ENCODE results near the gene UBE4B. TPM values are rescaled to one million over a fixed set of nuclear protein-coding genes. Genes with fewer than 3 reads are reported as not detected.

The UBE4B gene
- total and polyA plus RNA-seq, 2 of the 13 experiments (the other 11 are each of a cell fraction or from before 2014, with no cell fraction given): 15.2 to 24.8 TPM

DNA sequence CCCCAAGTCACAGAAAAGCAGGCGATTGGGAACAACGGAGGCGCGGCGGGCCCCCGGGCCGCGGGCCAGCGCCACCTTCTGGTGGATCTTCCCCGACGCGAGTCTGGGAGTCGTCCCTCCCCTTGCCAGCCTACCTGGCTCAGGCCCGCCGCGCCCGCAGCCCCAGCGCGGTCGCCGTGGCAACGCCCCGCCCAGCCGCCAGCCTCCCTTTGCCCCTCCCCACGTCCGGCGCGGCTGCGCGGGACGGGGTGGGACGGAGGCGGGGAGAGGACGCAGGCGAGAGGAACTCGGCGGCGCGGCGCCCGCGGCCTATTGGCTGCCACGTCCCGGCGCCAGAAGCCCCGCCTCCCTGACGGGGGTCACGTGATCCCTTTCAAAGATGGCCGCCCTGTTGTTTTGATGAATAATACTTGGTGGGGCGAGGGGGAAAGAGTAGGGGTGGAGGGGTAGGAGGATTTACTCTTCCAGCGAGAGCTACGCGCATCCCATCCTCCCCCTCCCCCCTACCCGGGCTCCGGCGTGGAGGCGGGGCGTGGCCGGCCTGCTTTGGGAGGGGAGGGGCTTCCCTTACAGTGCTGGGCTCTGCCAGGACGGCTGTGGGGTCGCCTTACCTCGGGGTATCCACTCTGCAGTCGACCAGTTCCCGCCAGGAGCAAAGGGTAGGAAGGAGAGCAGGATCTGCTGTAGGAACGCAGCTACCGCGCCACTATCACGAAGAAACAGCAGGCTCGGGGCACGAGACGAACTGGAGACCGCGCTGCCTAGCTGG is at the start of gene UBE4B (continued):
- TF ChIP-seq, protein P1, sequence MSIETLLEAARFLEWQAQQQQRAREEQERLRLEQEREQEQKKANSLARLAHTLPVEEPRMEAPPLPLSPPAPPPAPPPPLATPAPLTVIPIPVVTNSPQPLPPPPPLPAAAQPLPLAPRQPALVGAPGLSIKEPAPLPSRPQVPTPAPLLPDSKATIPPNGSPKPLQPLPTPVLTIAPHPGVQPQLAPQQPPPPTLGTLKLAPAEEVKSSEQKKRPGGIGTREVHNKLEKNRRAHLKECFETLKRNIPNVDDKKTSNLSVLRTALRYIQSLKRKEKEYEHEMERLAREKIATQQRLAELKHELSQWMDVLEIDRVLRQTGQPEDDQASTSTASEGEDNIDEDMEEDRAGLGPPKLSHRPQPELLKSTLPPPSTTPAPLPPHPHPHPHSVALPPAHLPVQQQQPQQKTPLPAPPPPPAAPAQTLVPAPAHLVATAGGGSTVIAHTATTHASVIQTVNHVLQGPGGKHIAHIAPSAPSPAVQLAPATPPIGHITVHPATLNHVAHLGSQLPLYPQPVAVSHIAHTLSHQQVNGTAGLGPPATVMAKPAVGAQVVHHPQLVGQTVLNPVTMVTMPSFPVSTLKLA (IDR thresholded peaks at IDR 0.05): peak; percentile 34; the same call in 1 of the 2 replicates
- TF ChIP-seq PAF1 (CRISPR knock-in tag; IDR thresholded peaks at IDR 0.05) (no peak), RBAK (CRISPR knock-in tag; IDR thresholded peaks at IDR 0.05) (no peak), ASH2L (IDR thresholded peaks at IDR 0.05; ENCODE audit: insufficient read length, low read depth, low read length) (peak; percentile 55), FOSL1 (CRISPR knock-in tag; IDR thresholded peaks at IDR 0.05; ENCODE audit: borderline replicate concordance) (no peak), HMGA1 (CRISPR knock-in tag; conservative IDR thresholded peaks at IDR 0.05) (no peak), ELF4 (CRISPR knock-in tag; IDR thresholded peaks at IDR 0.05; ENCODE audit: borderline replicate concordance) (no peak), PHB2 (IDR thresholded peaks at IDR 0.05; ENCODE audit: partially characterized antibody) (no peak), CEBPB (IDR thresholded peaks at IDR 0.05; ENCODE audit: borderline replicate concordance, low read depth, low read length) (no peak), NRL (CRISPR knock-in tag; IDR thresholded peaks at IDR 0.05; ENCODE audit: borderline replicate concordance) (no peak), FOXA1 (IDR thresholded peaks at IDR 0.05) (no peak), FOXA1 (CRISPR knock-in tag; IDR thresholded peaks at IDR 0.05) (no peak), ZNF33A (CRISPR knock-in tag; IDR thresholded peaks at IDR 0.05; ENCODE audit: borderline replicate concordance) (no peak), CHD4 (IDR thresholded peaks at IDR 0.05; ENCODE audit: borderline replicate concordance, low read length) (no peak), ZNF891 (CRISPR knock-in tag; IDR thresholded peaks at IDR 0.05) (peak; percentile 69), KDM2A (CRISPR knock-in tag; IDR thresholded peaks at IDR 0.05; ENCODE audit: borderline replicate concordance, low read depth) (peak; percentile 55), ZNF33B (CRISPR knock-in tag; IDR thresholded peaks at IDR 0.05) (no peak), POLR2AphosphoS2 (IDR thresholded peaks at IDR 0.05; ENCODE audit: low read depth, low read length) (no peak), SIN3A (IDR thresholded peaks at IDR 0.05; ENCODE audit: borderline replicate concordance, low read depth, low read length) (peak; percentile 16; the same call in 1 of the 2 replicates), ZNF589 (CRISPR knock-in tag; conservative IDR thresholded peaks at IDR 0.05) (no peak)
- TF ChIP-seq, protein P2, sequence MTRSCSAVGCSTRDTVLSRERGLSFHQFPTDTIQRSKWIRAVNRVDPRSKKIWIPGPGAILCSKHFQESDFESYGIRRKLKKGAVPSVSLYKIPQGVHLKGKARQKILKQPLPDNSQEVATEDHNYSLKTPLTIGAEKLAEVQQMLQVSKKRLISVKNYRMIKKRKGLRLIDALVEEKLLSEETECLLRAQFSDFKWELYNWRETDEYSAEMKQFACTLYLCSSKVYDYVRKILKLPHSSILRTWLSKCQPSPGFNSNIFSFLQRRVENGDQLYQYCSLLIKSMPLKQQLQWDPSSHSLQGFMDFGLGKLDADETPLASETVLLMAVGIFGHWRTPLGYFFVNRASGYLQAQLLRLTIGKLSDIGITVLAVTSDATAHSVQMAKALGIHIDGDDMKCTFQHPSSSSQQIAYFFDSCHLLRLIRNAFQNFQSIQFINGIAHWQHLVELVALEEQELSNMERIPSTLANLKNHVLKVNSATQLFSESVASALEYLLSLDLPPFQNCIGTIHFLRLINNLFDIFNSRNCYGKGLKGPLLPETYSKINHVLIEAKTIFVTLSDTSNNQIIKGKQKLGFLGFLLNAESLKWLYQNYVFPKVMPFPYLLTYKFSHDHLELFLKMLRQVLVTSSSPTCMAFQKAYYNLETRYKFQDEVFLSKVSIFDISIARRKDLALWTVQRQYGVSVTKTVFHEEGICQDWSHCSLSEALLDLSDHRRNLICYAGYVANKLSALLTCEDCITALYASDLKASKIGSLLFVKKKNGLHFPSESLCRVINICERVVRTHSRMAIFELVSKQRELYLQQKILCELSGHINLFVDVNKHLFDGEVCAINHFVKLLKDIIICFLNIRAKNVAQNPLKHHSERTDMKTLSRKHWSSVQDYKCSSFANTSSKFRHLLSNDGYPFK (CRISPR knock-in tag; IDR thresholded peaks at IDR 0.05; ENCODE audit: borderline replicate concordance): peak; percentile 42; the same call in 1 of the 2 replicates
- TF ChIP-seq, protein P3, sequence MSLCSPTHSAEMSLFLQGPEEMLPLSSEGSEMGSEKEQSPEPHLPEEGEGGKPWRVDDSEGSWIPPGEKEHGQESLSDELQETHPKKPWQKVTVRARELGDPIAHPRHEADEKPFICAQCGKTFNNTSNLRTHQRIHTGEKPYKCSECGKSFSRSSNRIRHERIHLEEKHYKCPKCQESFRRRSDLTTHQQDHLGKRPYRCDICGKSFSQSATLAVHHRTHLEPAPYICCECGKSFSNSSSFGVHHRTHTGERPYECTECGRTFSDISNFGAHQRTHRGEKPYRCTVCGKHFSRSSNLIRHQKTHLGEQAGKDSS (CRISPR knock-in tag; IDR thresholded peaks at IDR 0.05; ENCODE audit: borderline replicate concordance, low read depth): peak; percentile 42; the same call in 1 of the 2 replicates
- TF ChIP-seq, protein P4, sequence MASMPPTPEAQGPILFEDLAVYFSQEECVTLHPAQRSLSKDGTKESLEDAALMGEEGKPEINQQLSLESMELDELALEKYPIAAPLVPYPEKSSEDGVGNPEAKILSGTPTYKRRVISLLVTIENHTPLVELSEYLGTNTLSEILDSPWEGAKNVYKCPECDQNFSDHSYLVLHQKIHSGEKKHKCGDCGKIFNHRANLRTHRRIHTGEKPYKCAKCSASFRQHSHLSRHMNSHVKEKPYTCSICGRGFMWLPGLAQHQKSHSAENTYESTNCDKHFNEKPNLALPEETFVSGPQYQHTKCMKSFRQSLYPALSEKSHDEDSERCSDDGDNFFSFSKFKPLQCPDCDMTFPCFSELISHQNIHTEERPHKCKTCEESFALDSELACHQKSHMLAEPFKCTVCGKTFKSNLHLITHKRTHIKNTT (CRISPR knock-in tag; IDR thresholded peaks at IDR 0.05): no peak
- TF ChIP-seq, protein P5, sequence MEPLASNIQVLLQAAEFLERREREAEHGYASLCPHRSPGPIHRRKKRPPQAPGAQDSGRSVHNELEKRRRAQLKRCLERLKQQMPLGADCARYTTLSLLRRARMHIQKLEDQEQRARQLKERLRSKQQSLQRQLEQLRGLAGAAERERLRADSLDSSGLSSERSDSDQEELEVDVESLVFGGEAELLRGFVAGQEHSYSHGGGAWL (CRISPR knock-in tag; IDR thresholded peaks at IDR 0.05): peak; percentile 14; the same call in 1 of the 2 replicates

Measured in HepG2 (cell line).